ENCODE data around the gene KCNK1.

GRCh38 chr1:233584931-233585330, 29.0 kb upstream of the KCNK1 start:
- TF ChIP-seq CTCF (IDR thresholded peaks at IDR 0.05), result no peak
- no peak for TF ChIP-seq POLR2A (IDR thresholded peaks at IDR 0.05)

Data from lower leg skin (tissue), 3 donors.